WTC11 (cell line): ENCODE results near the gene HLF. TPM values are rescaled to one million over a fixed set of nuclear protein-coding genes. Genes with fewer than 3 reads are reported as not detected.

Experiments
- ATAC-seq: fragments of 200-7000 bp; cut with Tn5 transposase; 2 replicates; pipeline ENCODE4 v1.10.0; 2021; ENCODE audit warnings: mild to moderate bottlenecking, moderate library complexity
- CTCF ChIA-PET: fragments of 300-600 bp; sonication (Branson Sonifier 250); formaldehyde crosslinking; loops from one replicate; lab custom pipeline; 2021; ENCODE audit warnings: antibody characterized with exemption; lab: Charles Lee
- POLR2A ChIA-PET: fragments of 350-600 bp; sonication (Branson Sonifier 250); formaldehyde crosslinking; loops from one replicate; lab custom pipeline; 2021; ENCODE audit warnings: antibody characterized with exemption; lab: Charles Lee
- DNase-seq: peaks from one replicate; pipeline ENCODE4 v3.0.0; 2021; ENCODE audit warnings: low spot score
- H3K27ac Mint-ChIP-seq: 2 replicates; pipeline ENCODE4 v1.8.0; 2021; ENCODE audit warnings: mixed read lengths
- H3K27me3 Mint-ChIP-seq: 2 replicates; pipeline ENCODE4 v1.8.0; 2021; ENCODE audit warnings: low read depth, mild to moderate bottlenecking, moderate library complexity, mixed read lengths
- H3K36me3 Mint-ChIP-seq: 2 replicates; pipeline ENCODE4 v1.8.0; 2021; ENCODE audit warnings: mixed read lengths
- H3K4me1 Mint-ChIP-seq: 2 replicates; pipeline ENCODE4 v1.8.0; 2022; ENCODE audit warnings: mixed read lengths
- H3K4me3 Mint-ChIP-seq: 2 replicates; pipeline ENCODE4 v1.8.0; 2021; ENCODE audit warnings: mild to moderate bottlenecking, moderate library complexity, mixed read lengths
- H3K9me3 Mint-ChIP-seq: 2 replicates; pipeline ENCODE4 v1.8.0; 2021; ENCODE audit warnings: mixed read lengths
- CBFB ChIP-seq: sonication (generic); formaldehyde crosslinking; IDR thresholded peaks from 2 replicates; pipeline ENCODE4 v1.8.1; 2022; ENCODE audit warnings: mild to moderate bottlenecking, low read depth, missing genetic modification reagents
- EMX1 ChIP-seq: fragments of 250-450 bp; sonication (Bioruptor Pico); IDR thresholded peaks from 2 replicates; pipeline ENCODE4 v1.8.0; 2021; ENCODE audit warnings: mild to moderate bottlenecking
- FOXP1 ChIP-seq: sonication (generic); formaldehyde crosslinking; IDR thresholded peaks from 2 replicates; pipeline ENCODE4 v1.8.0; 2022; ENCODE audit warnings: missing genetic modification reagents, mild to moderate bottlenecking, moderate library complexity, borderline replicate concordance
- GABPB1 ChIP-seq: sonication (generic); formaldehyde crosslinking; IDR thresholded peaks from 2 replicates; pipeline ENCODE4 v1.8.1; 2023; ENCODE audit warnings: mild to moderate bottlenecking, missing genetic modification reagents
- RORB ChIP-seq: fragments of 250-450 bp; sonication (Bioruptor Pico); IDR thresholded peaks from 2 replicates; pipeline ENCODE4 v1.9.0; 2021; ENCODE audit warnings: mild to moderate bottlenecking
- ZNF121 ChIP-seq: sonication (generic); formaldehyde crosslinking; IDR thresholded peaks from 2 replicates; pipeline ENCODE4 v1.8.0; 2023; ENCODE audit warnings: missing genetic modification reagents
- ZNF423 ChIP-seq: fragments of 250-450 bp; sonication (Bioruptor Pico); IDR thresholded peaks from 2 replicates; pipeline ENCODE4 v2.1.2; 2022; ENCODE audit warnings: mild to moderate bottlenecking, moderate library complexity
- total RNA-seq: library from RNA; stranded (reverse); gene quantifications from 3 replicates; pipeline ENCODE4 v1.2.3, GENCODE V29; 2021
- TF ChIP-seq, protein P1 (sequence below): sonication (generic); formaldehyde crosslinking; IDR thresholded peaks from 2 replicates; pipeline ENCODE4 v1.8.0; 2022; ENCODE audit warnings: mild to moderate bottlenecking, missing genetic modification reagents
- TF ChIP-seq, protein P2 (sequence below): fragments of 250-450 bp; sonication (Bioruptor Pico); IDR thresholded peaks from 2 replicates; pipeline ENCODE4 v1.9.0; 2021; ENCODE audit warnings: moderate library complexity, mild to moderate bottlenecking, inconsistent platforms, borderline replicate concordance
- TF ChIP-seq, protein P3 (sequence below): sonication (generic); formaldehyde crosslinking; IDR thresholded peaks from 2 replicates; pipeline ENCODE4 v1.8.1; 2022; ENCODE audit warnings: low read depth, mild to moderate bottlenecking, moderate library complexity, missing genetic modification reagents, borderline replicate concordance
- TF ChIP-seq, protein P4 (sequence below): sonication (generic); formaldehyde crosslinking; IDR thresholded peaks from 2 replicates; pipeline ENCODE4 v1.8.1; 2022; ENCODE audit warnings: mild to moderate bottlenecking, moderate library complexity, missing genetic modification reagents
- TF ChIP-seq, protein P5 (sequence below): sonication (generic); formaldehyde crosslinking; IDR thresholded peaks from 2 replicates; pipeline ENCODE4 v1.8.0; 2022; ENCODE audit warnings: mild to moderate bottlenecking, missing genetic modification reagents
- TF ChIP-seq, protein P6 (sequence below): sonication (generic); formaldehyde crosslinking; IDR thresholded peaks from 2 replicates; pipeline ENCODE4 v1.8.1; 2023; ENCODE audit warnings: mild to moderate bottlenecking, missing genetic modification reagents
- TF ChIP-seq, protein P7 (sequence below): sonication (generic); formaldehyde crosslinking; IDR thresholded peaks from 2 replicates; pipeline ENCODE4 v1.8.1; 2022; ENCODE audit warnings: low read depth, missing genetic modification reagents, borderline replicate concordance
- TF ChIP-seq, protein P8 (sequence below): sonication (generic); formaldehyde crosslinking; IDR thresholded peaks from 2 replicates; pipeline ENCODE4 v1.8.1; 2022; ENCODE audit warnings: missing genetic modification reagents, borderline replicate concordance
- TF ChIP-seq, protein P9 (sequence below): sonication (generic); formaldehyde crosslinking; IDR thresholded peaks from 2 replicates; pipeline ENCODE4 v1.8.0; 2023; ENCODE audit warnings: missing genetic modification reagents

The HLF gene
- total RNA-seq, 1 experiment from 2014 or later: 0.31 TPM

DNA sequence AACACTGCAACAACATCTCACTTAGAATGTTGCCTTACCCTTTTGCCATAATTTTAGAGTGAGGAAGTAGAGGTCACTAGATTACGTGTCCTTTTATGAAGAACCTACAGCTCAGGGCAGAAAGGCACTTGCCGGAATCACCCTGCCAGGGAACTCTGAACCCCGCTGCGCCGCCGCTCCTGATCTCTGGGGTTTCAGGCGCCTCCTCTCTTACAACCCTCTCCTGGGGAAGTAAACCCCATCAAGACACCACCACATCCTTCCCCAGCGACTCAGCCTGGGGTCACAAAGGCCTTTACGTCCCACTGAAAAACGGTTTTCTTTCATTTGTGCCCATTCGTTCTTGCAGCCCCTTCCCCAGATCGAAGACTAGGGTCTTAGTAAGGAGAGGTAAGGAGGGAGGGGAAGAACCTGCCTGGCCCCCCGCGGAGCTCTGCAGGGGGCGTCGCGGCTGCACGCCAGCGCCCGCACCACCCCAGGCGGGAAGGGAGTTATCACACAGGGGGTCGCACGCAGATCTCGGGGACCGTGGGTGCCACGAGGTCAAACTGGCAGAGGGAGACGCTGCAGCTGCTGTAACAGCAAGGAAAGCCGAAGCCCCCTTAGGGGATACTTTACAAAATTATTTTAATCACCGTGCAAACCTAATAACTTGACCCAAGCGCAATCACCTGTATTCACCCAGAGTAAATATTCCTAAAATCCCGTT, 1.0 kb upstream of the HLF start:
- Mint-ChIP-seq H3K27me3 (peaks cover 82% of the 10 kb centered on the region), H3K27ac (no peak overlapping the region), H3K9me3 (peaks cover 9% of the 10 kb centered on the region), H3K4me3 (peak overlapping the region; percentile 68), H3K36me3 (no peaks in the 10 kb centered on the region), H3K4me1 (peaks cover 14% of the 10 kb centered on the region)
- peak; percentile 67 for TF ChIP-seq ZNF423 (CRISPR knock-in tag)
- TF ChIP-seq, protein P1, sequence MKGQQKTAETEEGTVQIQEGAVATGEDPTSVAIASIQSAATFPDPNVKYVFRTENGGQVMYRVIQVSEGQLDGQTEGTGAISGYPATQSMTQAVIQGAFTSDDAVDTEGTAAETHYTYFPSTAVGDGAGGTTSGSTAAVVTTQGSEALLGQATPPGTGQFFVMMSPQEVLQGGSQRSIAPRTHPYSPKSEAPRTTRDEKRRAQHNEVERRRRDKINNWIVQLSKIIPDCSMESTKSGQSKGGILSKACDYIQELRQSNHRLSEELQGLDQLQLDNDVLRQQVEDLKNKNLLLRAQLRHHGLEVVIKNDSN (CRISPR knock-in tag): no peak
- ATAC-seq: peak; percentile 14
- DNase-seq: peak; percentile 25
- ChIA-PET POLR2A (interaction anchor here (0.7 to 1.5 kb wide), 2 partner anchors 25 to 384 kb away, joined by 4 to 11 read pairs; no protein-coding TSS in a partner anchor), CTCF (interaction anchor here (0.9 to 1.2 kb wide), 3 partner anchors 25 to 86 kb away, joined by 3 to 10 read pairs (median 3); no protein-coding TSS in a partner anchor)

DNA sequence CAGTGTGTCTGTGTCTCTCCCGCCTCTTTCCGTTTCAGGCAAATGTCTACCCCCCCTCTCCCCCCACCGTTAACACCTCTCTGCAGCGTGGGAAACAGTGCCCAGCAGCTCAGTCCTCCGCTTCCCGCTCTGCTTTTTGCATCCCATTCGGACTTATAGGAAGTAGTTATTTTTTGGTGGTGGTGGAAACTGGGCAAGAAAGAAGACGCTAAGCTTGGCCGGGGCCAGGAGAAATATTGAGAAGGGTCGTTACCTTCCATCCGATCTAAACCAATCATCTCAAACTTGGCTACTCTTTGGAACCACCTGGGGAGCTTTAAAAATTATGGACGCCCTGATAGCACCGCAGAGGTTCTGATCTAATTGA, 499 bp upstream of the HLF start:
- Mint-ChIP-seq H3K27ac (no peak overlapping the region), H3K4me1 (peaks cover 14% of the 10 kb centered on the region), H3K27me3 (peaks cover 87% of the 10 kb centered on the region), H3K4me3 (peak overlapping the region; percentile 68), H3K36me3 (no peaks in the 10 kb centered on the region), H3K9me3 (peaks cover 9% of the 10 kb centered on the region)
- TF ChIP-seq, protein P2, sequence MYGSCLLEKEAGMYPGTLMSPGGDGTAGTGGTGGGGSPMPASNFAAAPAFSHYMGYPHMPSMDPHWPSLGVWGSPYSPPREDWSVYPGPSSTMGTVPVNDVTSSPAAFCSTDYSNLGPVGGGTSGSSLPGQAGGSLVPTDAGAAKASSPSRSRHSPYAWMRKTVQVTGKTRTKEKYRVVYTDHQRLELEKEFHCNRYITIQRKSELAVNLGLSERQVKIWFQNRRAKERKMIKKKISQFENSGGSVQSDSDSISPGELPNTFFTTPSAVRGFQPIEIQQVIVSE (CRISPR knock-in tag): no peak
- no peak for TF ChIP-seq CBFB (CRISPR knock-in tag)
- TF ChIP-seq FOXP1 (CRISPR knock-in tag): no peak
- TF ChIP-seq, protein P3, sequence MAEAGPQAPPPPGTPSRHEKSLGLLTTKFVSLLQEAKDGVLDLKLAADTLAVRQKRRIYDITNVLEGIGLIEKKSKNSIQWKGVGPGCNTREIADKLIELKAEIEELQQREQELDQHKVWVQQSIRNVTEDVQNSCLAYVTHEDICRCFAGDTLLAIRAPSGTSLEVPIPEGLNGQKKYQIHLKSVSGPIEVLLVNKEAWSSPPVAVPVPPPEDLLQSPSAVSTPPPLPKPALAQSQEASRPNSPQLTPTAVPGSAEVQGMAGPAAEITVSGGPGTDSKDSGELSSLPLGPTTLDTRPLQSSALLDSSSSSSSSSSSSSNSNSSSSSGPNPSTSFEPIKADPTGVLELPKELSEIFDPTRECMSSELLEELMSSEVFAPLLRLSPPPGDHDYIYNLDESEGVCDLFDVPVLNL (CRISPR knock-in tag): no peak
- TF ChIP-seq, protein P4, sequence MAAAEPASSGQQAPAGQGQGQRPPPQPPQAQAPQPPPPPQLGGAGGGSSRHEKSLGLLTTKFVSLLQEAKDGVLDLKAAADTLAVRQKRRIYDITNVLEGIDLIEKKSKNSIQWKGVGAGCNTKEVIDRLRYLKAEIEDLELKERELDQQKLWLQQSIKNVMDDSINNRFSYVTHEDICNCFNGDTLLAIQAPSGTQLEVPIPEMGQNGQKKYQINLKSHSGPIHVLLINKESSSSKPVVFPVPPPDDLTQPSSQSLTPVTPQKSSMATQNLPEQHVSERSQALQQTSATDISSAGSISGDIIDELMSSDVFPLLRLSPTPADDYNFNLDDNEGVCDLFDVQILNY (CRISPR knock-in tag): no peak
- TF ChIP-seq, protein P5, sequence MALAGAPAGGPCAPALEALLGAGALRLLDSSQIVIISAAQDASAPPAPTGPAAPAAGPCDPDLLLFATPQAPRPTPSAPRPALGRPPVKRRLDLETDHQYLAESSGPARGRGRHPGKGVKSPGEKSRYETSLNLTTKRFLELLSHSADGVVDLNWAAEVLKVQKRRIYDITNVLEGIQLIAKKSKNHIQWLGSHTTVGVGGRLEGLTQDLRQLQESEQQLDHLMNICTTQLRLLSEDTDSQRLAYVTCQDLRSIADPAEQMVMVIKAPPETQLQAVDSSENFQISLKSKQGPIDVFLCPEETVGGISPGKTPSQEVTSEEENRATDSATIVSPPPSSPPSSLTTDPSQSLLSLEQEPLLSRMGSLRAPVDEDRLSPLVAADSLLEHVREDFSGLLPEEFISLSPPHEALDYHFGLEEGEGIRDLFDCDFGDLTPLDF (CRISPR knock-in tag): no peak
- TF ChIP-seq GABPB1 (CRISPR knock-in tag): no peak
- no peak for TF ChIP-seq ZNF121 (CRISPR knock-in tag)
- no peak for ATAC-seq
- CTCF ChIA-PET: interaction anchor here (0.9 to 1.2 kb wide), 3 partner anchors 26 to 85 kb away, joined by 3 to 10 read pairs (median 3); no protein-coding TSS in a partner anchor
- POLR2A ChIA-PET: interaction anchor here (0.7 to 1.5 kb wide), 2 partner anchors 26 to 383 kb away, joined by 4 to 11 read pairs; no protein-coding TSS in a partner anchor
- no peak for DNase-seq

DNA sequence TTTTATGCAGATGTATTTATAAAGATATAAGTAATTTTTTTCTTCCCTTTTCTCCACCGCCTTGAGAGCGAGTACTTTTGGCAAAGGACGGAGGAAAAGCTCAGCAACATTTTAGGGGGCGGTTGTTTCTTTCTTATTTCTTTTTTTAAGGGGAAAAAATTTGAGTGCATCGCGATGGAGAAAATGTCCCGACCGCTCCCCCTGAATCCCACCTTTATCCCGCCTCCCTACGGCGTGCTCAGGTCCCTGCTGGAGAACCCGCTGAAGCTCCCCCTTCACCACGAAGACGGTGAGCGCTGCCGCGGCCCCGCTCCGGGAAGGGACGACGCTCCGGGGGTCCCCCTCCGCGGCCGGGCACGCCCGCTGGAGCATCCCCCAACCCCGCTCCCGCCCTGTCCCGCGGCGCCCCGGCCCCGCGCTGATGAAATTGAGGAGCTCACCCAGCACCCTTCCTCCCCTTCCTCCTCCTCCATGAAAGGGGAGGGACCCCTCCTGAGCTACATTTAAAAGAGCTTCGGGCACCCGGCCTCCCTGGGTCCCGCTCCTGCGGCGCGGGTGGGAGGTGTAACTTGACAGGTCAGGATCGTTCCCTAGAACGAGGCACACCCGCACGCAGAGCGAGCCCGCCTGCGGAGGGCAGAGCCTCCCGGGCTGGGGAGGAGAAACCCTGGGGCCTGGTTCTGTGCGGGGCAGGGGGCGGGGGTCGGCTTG, 706 bp downstream of the HLF start:
- peaks cover 14% of the 10 kb centered on the region for H3K4me1 Mint-ChIP-seq
- peaks cover 9% of the 10 kb centered on the region for H3K9me3 Mint-ChIP-seq
- CTCF ChIA-PET: interaction anchor here (0.6 to 1.2 kb wide), 3 partner anchors 12 to 97 kb away, joined by 3 to 9 read pairs (median 3); no protein-coding TSS in a partner anchor
- TF ChIP-seq, protein P6, sequence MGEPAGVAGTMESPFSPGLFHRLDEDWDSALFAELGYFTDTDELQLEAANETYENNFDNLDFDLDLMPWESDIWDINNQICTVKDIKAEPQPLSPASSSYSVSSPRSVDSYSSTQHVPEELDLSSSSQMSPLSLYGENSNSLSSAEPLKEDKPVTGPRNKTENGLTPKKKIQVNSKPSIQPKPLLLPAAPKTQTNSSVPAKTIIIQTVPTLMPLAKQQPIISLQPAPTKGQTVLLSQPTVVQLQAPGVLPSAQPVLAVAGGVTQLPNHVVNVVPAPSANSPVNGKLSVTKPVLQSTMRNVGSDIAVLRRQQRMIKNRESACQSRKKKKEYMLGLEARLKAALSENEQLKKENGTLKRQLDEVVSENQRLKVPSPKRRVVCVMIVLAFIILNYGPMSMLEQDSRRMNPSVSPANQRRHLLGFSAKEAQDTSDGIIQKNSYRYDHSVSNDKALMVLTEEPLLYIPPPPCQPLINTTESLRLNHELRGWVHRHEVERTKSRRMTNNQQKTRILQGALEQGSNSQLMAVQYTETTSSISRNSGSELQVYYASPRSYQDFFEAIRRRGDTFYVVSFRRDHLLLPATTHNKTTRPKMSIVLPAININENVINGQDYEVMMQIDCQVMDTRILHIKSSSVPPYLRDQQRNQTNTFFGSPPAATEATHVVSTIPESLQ (CRISPR knock-in tag): no peak
- TF ChIP-seq, protein P7, sequence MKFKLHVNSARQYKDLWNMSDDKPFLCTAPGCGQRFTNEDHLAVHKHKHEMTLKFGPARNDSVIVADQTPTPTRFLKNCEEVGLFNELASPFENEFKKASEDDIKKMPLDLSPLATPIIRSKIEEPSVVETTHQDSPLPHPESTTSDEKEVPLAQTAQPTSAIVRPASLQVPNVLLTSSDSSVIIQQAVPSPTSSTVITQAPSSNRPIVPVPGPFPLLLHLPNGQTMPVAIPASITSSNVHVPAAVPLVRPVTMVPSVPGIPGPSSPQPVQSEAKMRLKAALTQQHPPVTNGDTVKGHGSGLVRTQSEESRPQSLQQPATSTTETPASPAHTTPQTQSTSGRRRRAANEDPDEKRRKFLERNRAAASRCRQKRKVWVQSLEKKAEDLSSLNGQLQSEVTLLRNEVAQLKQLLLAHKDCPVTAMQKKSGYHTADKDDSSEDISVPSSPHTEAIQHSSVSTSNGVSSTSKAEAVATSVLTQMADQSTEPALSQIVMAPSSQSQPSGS (CRISPR knock-in tag): no peak
- no peak for TF ChIP-seq RORB
- TF ChIP-seq EMX1 (CRISPR knock-in tag): no peak
- TF ChIP-seq, protein P8, sequence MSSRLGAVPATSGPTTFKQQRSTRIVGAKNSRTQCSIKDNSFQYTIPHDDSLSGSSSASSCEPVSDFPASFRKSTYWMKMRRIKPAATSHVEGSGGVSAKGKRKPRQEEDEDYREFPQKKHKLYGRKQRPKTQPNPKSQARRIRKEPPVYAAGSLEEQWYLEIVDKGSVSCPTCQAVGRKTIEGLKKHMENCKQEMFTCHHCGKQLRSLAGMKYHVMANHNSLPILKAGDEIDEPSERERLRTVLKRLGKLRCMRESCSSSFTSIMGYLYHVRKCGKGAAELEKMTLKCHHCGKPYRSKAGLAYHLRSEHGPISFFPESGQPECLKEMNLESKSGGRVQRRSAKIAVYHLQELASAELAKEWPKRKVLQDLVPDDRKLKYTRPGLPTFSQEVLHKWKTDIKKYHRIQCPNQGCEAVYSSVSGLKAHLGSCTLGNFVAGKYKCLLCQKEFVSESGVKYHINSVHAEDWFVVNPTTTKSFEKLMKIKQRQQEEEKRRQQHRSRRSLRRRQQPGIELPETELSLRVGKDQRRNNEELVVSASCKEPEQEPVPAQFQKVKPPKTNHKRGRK (CRISPR knock-in tag): no peak
- TF ChIP-seq, protein P9, sequence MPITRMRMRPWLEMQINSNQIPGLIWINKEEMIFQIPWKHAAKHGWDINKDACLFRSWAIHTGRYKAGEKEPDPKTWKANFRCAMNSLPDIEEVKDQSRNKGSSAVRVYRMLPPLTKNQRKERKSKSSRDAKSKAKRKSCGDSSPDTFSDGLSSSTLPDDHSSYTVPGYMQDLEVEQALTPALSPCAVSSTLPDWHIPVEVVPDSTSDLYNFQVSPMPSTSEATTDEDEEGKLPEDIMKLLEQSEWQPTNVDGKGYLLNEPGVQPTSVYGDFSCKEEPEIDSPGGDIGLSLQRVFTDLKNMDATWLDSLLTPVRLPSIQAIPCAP (CRISPR knock-in tag): no peak

More for the DNA sequence above, 706 bp downstream of the HLF start:
- peak overlapping the region; percentile 65 for H3K4me3 Mint-ChIP-seq
- H3K27me3 Mint-ChIP-seq: peaks cover 95% of the 10 kb centered on the region
- H3K27ac Mint-ChIP-seq: no peak overlapping the region
- peak; percentile 16; the same call in 1 of the 2 replicates for ATAC-seq
- POLR2A ChIA-PET: interaction anchor here (1.7 kb wide), 1 partner anchor 27 kb away, joined by 10 read pairs; no protein-coding TSS in a partner anchor
- H3K36me3 Mint-ChIP-seq: no peaks in the 10 kb centered on the region
- peak; percentile 23 for DNase-seq
